RWPE1 (cell line): ENCODE measurements around the gene CLN6.

Experiments used
- CTCF ChIA-PET: fragments of 350-600 bp; sonication (Branson Sonifier 250); formaldehyde crosslinking; extraction: SDS; loops from one replicate; lab custom pipeline; 2021; lab: Yijun Ruan, JAX
- POLR2A ChIA-PET: fragments of 400-600 bp; formaldehyde crosslinking; extraction: SDS; loops from one replicate; lab custom pipeline; 2020; ENCODE audit warnings: antibody characterized with exemption; ENCODE audit not compliant: low non-redundant PET; lab: Yijun Ruan, JAX
- DNase-seq: peaks from one replicate; pipeline ENCODE4 v3.0.0; 2012; ENCODE audit warnings: low spot score
- H3K27ac ChIP-seq: fragments of 450-650 bp; 2 replicates; pipeline ENCODE4 v1.5.1; 2017
- TF ChIP-seq, protein P1 (sequence below): fragments of 450-650 bp; conservative IDR thresholded peaks from 2 replicates; pipeline ENCODE4 v1.5.1; 2017; ENCODE audit warnings: low read depth, mild to moderate bottlenecking

CLN6 gene

DNA sequence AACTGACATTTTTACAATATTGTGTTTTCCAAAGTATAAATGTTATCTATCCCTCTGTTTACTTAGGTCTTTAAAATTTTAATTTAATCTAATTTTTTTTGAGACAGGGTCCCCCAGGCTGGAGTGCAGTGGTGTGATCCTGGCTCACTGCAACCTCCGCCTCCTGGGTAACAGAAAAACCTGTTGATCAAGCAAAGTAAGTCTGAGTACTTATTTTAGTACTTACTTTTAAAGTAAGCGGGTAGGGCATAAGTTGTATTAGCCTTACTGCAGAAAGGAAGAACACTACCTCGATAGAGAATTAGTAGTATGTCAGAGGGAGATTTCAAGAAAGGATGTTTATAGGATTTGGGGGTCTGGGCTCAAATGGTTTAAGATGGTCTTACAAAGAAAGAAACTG, 36.1 kb upstream of the CLN6 start:
- ChIA-PET CTCF (interaction anchor here (1.0 kb wide), 1 partner anchor 408 kb away, joined by 3 read pairs; no protein-coding TSS in a partner anchor), POLR2A (no interaction called here)
- no peak for DNase-seq
- H3K27ac ChIP-seq: no peak overlapping the region
- TF ChIP-seq, protein P1, sequence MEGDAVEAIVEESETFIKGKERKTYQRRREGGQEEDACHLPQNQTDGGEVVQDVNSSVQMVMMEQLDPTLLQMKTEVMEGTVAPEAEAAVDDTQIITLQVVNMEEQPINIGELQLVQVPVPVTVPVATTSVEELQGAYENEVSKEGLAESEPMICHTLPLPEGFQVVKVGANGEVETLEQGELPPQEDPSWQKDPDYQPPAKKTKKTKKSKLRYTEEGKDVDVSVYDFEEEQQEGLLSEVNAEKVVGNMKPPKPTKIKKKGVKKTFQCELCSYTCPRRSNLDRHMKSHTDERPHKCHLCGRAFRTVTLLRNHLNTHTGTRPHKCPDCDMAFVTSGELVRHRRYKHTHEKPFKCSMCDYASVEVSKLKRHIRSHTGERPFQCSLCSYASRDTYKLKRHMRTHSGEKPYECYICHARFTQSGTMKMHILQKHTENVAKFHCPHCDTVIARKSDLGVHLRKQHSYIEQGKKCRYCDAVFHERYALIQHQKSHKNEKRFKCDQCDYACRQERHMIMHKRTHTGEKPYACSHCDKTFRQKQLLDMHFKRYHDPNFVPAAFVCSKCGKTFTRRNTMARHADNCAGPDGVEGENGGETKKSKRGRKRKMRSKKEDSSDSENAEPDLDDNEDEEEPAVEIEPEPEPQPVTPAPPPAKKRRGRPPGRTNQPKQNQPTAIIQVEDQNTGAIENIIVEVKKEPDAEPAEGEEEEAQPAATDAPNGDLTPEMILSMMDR: no peak

DNA sequence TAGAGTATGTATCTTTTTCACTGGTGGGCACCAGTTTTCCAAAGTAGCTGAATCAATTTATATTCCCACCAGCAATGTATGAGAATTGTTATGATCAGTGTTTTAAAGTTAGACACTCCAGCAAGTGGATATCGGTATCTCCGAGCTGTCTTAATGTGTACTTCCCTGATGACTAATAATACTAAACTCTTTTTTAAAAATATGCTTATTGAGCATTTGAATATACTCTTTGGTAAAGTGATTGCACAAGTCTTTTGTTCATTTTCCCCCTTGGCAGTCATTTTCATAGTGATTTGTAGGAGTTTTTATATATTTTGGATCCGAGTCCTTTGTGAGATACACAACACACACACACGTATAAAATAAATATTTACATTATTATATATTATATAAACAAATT, 35.6 kb upstream of the CLN6 start:
- no peak for DNase-seq
- POLR2A ChIA-PET: no interaction called here
- TF ChIP-seq, protein P1: no peak
- no peak overlapping the region for H3K27ac ChIP-seq
- CTCF ChIA-PET: interaction anchor here (1.2 kb wide), 1 partner anchor 42 kb away, joined by 4 read pairs; no protein-coding TSS in a partner anchor

GRCh38 chr15:68264282-68264681, 34.8 kb upstream of the CLN6 start:
- ChIA-PET CTCF (interaction anchor here (0.6 to 1.3 kb wide), 3 partner anchors 11 to 219 kb away, joined by 4 read pairs; no protein-coding TSS in a partner anchor), POLR2A (interaction anchor here (0.5 kb wide), 1 partner anchor 11 kb away, joined by 4 read pairs; no protein-coding TSS in a partner anchor)
- no peak for DNase-seq
- TF ChIP-seq, protein P1: no peak
- H3K27ac ChIP-seq: no peak overlapping the region

GRCh38 chr15:68262514-68263356, 33.2 kb upstream of the CLN6 start:
- TF ChIP-seq, protein P1: no peak
- no peak overlapping the region for H3K27ac ChIP-seq
- POLR2A ChIA-PET: no interaction called here
- CTCF ChIA-PET: no interaction called here
- DNase-seq: no peak

GRCh38 chr15:68261980-68262379, 32.5 kb upstream of the CLN6 start:
- H3K27ac ChIP-seq: no peak overlapping the region
- CTCF ChIA-PET: no interaction called here
- no peak for DNase-seq
- TF ChIP-seq, protein P1: no peak
- POLR2A ChIA-PET: no interaction called here

GRCh38 chr15:68261241-68261640, 31.7 kb upstream of the CLN6 start:
- TF ChIP-seq, protein P1: no peak
- no peak for DNase-seq
- ChIA-PET POLR2A (no interaction called here), CTCF (no interaction called here)
- no peak overlapping the region for H3K27ac ChIP-seq
